HG03354 (cell line): ENCODE results near the gene RAB27A.
A peak's percentile ranks its signal among the peaks of the same experiment; 100 is the strongest.
"Not testable (repeated sequence)": the region's sequence is repeated elsewhere in the genome, so short reads cannot be mapped to it uniquely, and the experiment has no call there.

Experiments used
- ATAC-seq: cut with Tn5 transposase; IDR thresholded peaks from one replicate; pipeline ENCODE4 v1.9.1; 2021; ENCODE audit warnings: mild to moderate bottlenecking; ENCODE audit not compliant: unreplicated experiment, poor library complexity, severe bottlenecking

Gene RAB27A

GRCh38 chr15:55289746-55290527 is at the start of gene RAB27A:
TSS of gene RAB27A (minus strand) at chr15:55289813. CDS start at chr15:55234934, 54,879 bp downstream.
- ATAC-seq = peak; percentile 78

GRCh38 chr15:55337160-55337559 is 47.5 kb upstream of the RAB27A start:
- no peak for ATAC-seq

GRCh38 chr15:55334997-55335396 is 45.4 kb upstream of the RAB27A start:
- no peak for ATAC-seq

- ATAC-seq = no peak
Measured at GRCh38 chr15:55334371-55334770, 44.8 kb upstream of the RAB27A start.

- no peak for ATAC-seq
Measured at GRCh38 chr15:55327387-55327786, 37.8 kb upstream of the RAB27A start.

- ATAC-seq = no peak
Measured at GRCh38 chr15:55322467-55322866, 32.9 kb upstream of the RAB27A start.

- ATAC-seq = no peak
Measured at GRCh38 chr15:55320963-55321362, 31.4 kb upstream of the RAB27A start.

- ATAC-seq = no peak
Measured at GRCh38 chr15:55320238-55320550, 30.6 kb upstream of the RAB27A start.

GRCh38 chr15:55319537-55320237 is 30.1 kb upstream of the RAB27A start:
- peak; percentile 36 for ATAC-seq

- ATAC-seq = peak; percentile 92
Measured at GRCh38 chr15:55318588-55319494, 29.2 kb upstream of the RAB27A start, which contains the start of the genes PIGB and PIGBOS1. TSS of gene PIGB (plus strand) at chr15:55319222. CDS start at chr15:55319251, 29 bp downstream. TSS of gene PIGBOS1 (minus strand) at chr15:55319123. CDS start at chr15:55317792, 1,331 bp downstream.

GRCh38 chr15:55302801-55303200 is 13.2 kb upstream of the RAB27A start:
- ATAC-seq = not testable (repeated sequence)

- no peak for ATAC-seq
Measured at GRCh38 chr15:55297315-55297714, 7.7 kb upstream of the RAB27A start.

GRCh38 chr15:55290528-55291057 is 980 bp upstream of the RAB27A start:
- peak; percentile 83 for ATAC-seq

- ATAC-seq = peak; percentile 38
Measured at GRCh38 chr15:55289011-55289745, 435 bp downstream of the RAB27A start.

- ATAC-seq = no peak
Measured at GRCh38 chr15:55288006-55288717, 1.5 kb downstream of the RAB27A start.

GRCh38 chr15:55286442-55287189 is 3.0 kb downstream of the RAB27A start:
- ATAC-seq = not testable (repeated sequence)

GRCh38 chr15:55284426-55284825 is 5.2 kb downstream of the RAB27A start:
- no peak for ATAC-seq
